HG03558 (cell line): Measurements from ENCODE around the gene OTOP2.

ENCODE experiments used
- ATAC-seq: cut with Tn5 transposase; IDR thresholded peaks from one replicate; pipeline ENCODE4 v1.9.1; 2021; ENCODE audit warnings: moderate number of reproducible peaks; ENCODE audit not compliant: unreplicated experiment; ENCODE audit errors: extremely low read depth

Gene OTOP2

DNA sequence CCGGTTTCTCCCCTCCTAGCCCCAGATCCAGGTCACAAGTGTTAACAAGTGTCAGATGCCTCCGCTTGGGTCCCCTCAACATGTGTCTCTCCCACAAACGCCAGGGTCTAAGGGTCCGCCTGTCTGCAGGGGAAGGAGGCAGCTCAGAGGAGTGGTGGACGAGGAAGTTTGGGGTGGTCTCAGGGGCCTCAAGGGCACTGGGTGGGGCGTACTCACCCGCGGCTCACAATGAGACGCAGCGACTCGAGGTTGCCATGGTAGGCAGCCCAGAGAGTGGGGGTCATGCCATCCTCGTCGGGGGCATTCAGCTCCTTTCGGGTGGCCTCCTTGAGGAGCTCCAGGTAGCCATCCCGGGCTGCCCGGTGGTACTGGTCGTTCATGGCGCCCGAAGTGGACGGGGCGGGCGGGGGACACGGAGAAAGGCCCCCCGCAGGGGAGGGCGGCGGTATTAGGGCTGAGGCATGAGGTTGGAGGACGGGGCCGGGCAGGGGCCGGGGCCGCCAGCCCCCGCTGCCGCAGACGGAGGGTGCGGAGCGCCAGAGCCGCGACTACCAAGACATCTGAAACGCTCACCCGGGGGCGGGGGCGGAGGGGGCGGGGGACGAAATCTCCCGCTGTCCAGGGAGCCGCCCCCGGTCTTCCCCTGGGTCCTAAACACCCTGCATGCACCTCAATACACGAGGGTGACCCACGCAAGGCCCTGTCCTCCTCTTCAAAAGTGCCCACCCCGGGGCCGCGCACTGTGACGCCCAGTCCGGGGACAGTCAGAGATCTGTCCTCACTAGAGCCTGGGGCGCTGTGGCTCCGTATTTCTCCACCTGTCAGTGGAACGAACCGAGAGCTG lies 1.2 kb upstream of the OTOP2 start, which contains the start of gene USH1G:
USH1G (minus strand) TSS at position 562 of the 844 bp plus-strand sequence; CDS start at position 380, 182 bp downstream.
- ATAC-seq, result no peak

DNA sequence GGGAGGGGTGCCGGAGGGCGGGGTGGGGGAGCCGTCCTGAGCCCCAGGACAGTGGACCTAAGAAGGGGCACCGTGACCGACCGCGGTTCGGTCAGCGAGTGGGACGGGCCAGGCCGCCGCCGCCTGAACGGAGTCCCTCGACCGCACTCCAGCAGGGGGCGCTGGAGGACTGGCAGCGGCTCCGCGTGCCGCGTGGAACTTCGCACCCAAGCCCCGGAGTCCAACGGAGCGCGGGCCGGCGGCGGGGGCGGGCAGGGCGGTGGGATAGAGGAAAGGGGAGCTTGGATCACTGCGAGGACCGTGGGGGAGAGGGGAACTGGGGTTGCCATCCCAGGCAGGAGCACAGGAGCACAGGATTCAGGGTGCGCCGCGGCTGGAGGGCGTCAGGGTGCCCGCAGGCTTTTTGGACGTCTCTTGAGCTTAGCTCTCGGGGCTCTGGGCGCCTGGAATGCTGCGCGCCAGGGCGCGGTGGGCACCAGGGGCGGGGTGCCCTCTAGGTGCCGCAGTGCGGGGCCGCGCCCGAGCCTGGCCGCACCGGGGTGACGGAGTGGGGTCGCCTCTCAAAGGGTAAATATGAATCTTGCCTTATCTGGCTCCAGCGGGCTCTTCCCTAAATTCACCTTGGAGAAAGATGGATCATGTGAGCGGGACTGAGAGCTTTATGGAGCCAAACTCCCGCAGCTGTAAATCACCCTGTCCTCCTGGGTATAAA lies 379 bp upstream of the OTOP2 start:
- ATAC-seq, result no peak

- ATAC-seq, result no peak
These were observed 1.2 kb downstream of the OTOP2 start for GRCh38 chr17:74925242-74925641.

DNA sequence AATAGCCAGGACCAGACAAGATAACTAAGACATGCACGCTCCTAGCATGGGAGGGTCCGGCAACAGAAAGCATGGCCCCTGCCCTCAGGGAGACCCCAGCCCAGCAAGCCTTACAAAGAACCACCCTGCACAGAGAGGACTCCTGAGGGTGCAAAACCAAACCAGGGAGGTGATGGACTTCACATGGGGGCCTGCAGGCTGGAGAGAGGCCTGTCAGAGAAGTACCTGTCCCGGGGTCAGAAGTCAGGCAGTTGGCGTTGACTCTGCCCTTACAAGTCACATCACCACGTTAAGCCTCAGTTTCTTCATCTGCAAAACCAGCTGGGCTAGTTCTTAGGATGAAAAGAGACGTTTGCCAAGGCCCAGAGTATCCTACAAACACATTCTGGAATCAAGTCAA lies 4.7 kb downstream of the OTOP2 start:
- ATAC-seq, result no peak

DNA sequence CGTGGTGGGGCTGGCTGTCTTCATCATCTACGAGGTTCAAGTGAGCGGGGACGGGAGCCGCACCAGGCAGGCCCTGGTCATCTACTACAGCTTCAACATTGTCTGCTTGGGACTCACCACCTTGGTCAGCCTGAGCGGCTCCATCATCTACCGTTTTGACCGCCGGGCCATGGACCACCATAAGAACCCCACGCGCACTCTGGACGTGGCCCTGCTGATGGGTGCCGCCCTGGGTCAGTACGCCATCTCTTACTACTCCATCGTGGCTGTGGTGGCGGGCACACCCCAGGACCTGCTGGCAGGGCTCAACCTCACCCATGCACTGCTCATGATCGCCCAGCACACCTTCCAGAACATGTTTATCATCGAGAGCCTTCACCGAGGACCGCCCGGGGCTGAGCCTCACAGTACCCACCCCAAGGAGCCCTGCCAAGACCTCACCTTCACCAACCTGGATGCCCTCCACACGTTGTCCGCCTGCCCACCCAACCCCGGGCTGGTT lies 6.5 kb downstream of the OTOP2 start:
- ATAC-seq, result no peak

DNA sequence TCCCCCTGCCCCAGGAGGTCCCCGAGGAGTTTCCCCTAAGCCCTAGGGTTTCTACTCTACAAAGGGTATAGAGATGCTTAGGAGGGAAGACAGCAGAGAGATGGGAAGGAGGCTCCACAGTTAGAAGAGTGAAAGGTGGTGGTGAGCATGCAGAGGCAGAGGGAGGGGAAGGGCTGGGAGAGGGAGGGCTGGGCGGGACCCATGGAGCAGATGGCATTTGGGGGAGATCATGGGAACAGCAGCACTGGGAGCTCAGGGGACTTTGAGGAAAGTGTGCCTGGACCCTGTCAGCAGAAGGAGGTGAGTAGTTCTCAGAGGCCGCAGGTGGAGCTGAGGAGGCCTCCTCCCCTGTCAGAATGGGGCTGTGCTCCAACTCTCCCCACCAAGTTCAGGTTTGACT lies 11.0 kb downstream of the OTOP2 start:
- no peak for ATAC-seq

DNA sequence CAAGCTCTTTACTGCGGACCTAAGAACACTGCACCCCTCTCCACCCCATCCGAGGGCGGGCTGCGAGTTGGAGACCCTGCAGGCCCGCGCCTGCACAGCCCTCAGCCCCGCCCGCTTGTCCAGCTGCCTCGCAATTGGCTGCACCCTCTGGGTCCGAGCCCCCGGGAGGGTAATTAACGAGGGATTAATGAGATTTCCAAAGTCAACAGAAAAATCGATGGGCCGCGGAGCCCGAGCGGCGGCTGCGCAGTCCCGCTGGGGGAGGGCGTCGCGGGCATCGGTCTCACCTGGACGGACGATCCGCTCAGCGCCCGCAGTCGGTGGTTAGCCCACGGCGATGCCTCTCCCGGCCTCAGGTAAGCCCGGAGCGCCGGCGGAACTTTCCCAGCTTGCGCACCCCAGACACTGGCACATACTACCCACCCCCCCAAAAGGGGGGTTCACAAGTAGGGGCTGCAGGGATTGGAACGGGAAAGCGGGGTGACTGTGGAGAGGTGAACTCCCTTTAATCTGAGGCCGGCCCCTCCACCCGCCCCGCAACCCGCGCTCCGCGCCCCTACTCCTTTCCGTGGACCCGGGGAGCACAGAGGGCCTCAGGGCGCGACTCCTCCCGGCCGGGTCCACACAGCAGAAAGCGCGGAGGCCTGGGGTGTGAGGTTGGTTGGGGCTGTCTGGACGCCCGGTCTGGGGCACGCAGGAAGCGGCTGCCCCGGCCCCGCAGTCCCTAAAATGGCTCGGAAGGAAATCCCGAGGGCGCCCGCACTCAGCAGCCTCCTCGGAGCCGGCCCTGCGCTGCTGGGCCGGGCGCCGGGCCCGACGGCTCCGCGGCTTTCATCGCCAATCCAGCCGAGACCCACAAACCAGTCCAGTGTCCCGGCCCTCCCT lies 11.8 kb downstream of the OTOP2 start, which contains the start of gene OTOP3:
OTOP3 (plus strand) TSS at position 314 of the 885 bp plus-strand sequence; CDS start at position 338, 24 bp downstream.
- no peak for ATAC-seq

- ATAC-seq, result no peak
These were observed 12.4 kb downstream of the OTOP2 start for GRCh38 chr17:74936470-74936799.

GRCh38 chr17:74937064-74938051 lies 13.3 kb downstream of the OTOP2 start:
- no peak for ATAC-seq

DNA sequence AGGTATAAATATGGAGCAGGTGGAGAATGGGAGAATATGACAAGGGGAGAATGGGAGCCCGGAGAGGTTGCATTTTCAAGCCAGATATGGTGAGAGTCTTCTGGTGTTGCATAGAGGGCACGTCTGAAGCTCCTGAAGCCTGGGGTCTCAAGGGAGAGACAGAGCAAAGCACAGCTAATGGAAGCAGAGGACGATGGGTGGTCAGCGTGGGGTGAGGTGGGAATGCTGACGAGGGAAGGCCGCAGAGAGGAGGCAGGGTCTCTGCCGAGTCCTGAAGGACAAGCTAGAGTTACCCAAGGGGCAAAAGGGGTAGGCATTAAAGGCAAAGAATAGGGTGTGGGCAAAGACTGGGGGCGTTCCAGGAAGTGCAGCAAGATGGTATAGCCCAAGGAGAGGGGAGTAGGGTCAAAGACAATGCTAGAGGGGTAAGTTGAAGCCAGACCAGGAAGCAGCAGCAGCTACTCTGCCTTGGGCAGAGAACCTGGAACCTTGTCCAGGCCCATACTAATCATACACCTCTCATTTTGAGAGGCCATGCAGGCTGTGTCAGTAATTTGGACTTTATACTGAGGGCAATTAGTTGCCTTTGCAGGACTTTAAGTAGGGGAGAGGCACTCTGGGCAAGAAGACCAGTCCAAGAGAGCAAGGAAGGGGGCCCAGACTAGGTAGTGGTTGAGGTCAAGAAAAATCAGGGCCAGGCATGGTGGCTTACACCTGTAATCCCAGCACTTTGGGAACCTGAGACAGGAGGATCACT lies 14.3 kb downstream of the OTOP2 start:
- ATAC-seq, result no peak

- no peak for ATAC-seq
These were observed 15.5 kb downstream of the OTOP2 start for GRCh38 chr17:74939534-74939933.

DNA sequence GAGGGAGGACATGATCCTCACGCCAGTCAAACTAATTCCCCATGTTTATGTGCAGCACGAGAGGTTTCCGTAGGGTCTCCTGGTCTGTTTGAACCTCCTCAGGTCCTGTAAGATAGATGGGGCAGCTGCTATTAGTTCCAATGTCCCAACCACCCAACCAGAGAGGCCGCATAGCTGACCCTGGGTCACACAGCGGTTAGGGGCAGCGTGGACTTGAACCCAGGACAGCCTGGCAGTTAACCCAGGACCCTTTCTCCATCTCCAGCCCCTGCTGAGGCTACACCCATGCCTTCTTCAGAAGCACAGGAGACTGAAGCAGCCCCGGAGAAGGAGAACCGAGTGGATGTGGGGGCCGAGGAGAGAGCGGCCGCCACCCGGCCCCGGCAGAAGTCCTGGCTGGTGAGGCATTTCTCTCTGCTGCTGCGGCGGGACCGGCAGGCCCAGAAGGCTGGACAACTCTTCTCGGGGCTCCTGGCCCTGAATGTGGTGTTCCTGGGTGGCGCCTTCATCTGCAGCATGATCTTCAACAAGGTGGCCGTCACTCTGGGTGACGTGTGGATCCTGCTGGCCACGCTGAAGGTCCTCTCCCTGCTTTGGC lies 17.2 kb downstream of the OTOP2 start:
- no peak for ATAC-seq

- no peak for ATAC-seq
These were observed 19.9 kb downstream of the OTOP2 start for GRCh38 chr17:74943808-74944522.

- ATAC-seq, result no peak
These were observed 21.5 kb downstream of the OTOP2 start for GRCh38 chr17:74945543-74945942.

DNA sequence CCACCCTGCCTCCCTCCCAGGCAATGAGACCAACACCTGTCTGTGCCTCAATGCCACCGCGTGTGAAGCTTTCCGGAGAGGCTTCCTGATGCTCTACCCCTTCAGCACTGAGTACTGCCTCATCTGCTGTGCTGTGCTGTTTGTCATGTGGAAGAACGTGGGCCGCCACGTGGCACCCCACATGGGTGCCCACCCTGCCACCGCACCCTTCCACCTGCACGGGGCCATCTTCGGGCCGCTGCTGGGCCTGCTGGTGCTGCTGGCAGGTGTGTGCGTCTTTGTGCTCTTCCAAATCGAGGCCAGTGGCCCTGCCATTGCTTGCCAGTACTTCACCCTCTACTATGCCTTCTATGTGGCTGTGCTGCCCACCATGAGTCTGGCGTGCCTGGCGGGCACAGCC lies 22.6 kb downstream of the OTOP2 start:
- ATAC-seq, result no peak

DNA sequence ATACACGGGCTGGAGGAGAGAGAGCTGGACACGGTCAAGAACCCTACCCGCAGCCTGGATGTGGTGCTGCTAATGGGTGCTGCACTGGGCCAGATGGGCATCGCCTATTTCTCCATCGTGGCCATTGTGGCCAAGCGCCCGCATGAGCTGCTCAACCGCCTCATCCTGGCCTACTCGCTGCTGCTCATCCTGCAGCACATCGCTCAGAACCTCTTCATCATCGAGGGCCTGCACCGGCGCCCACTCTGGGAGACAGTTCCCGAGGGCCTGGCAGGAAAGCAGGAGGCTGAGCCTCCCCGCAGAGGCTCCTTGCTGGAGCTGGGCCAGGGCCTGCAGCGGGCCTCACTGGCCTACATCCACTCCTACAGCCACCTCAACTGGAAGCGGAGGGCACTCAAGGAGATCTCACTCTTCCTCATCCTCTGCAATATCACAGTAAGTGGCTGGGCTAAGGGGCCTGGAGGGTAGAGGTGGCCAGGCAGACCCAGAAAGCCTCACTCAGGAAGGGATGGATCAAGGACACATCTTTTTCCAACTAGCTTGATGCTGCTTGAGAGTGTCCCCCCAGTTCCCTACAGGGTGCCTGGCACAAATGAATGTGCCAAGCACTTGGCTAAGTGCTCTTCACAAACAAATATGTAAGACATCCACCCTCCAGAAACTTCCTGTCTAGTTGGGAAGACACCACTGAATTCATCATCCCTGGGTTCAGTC lies 23.1 kb downstream of the OTOP2 start:
- ATAC-seq, result no peak
